GM10266 (cell line): ENCODE data around the gene ZGRF1.
"Not testable (repeated sequence)": the region's sequence is repeated elsewhere in the genome, so short reads cannot be mapped to it uniquely, and the experiment has no call there.

Experiments used
- DNase-seq: peaks from one replicate; pipeline ENCODE4 v3.0.0; 2012; ENCODE audit errors: extremely low spot score
- CTCF ChIP-seq: IDR thresholded peaks from 2 replicates; pipeline ENCODE4 v1.5.1; 2012; ENCODE audit warnings: mild to moderate bottlenecking, low read depth; ENCODE audit not compliant: control insufficient read depth, insufficient read depth; ENCODE audit errors: missing control alignments

The ZGRF1 gene

GRCh38 chr4:112648263-112649054 is 11.8 kb upstream of the ZGRF1 start:
- no peak for TF ChIP-seq CTCF
- DNase-seq = no peak

GRCh38 chr4:112647785-112648184 is 11.1 kb upstream of the ZGRF1 start:
- no peak for TF ChIP-seq CTCF
- DNase-seq = no peak

- DNase-seq = no peak
- no peak for TF ChIP-seq CTCF
Observed at GRCh38 chr4:112646632-112647537, 10.2 kb upstream of the ZGRF1 start.

GRCh38 chr4:112645541-112646329 is 9.0 kb upstream of the ZGRF1 start:
- no peak for DNase-seq
- TF ChIP-seq CTCF = no peak

- not testable (repeated sequence) for DNase-seq
Observed at GRCh38 chr4:112644595-112645535, 8.2 kb upstream of the ZGRF1 start.

- no peak for TF ChIP-seq CTCF
Observed at GRCh38 chr4:112642526-112642925, 5.8 kb upstream of the ZGRF1 start.

More at GRCh38 chr4:112642526-112642925, 5.8 kb upstream of the ZGRF1 start:
- no peak for DNase-seq
